DMS79 (cell line): ENCODE results near the gene FAS.
A peak's percentile ranks its signal among the peaks of the same experiment; 100 is the strongest.

Source experiments
- DNase-seq: peaks from one replicate; lab custom pipeline; 2025; lab: John Stamatoyannopoulos, UW

Gene FAS

GRCh38 chr10:88990384-88991160 lies at the start of gene FAS:
FAS (plus strand) TSS chr10:88990798; CDS start chr10:88990877, 79 bp downstream.
- peak; percentile 5 for DNase-seq

GRCh38 chr10:88941026-88941425 lies 49.6 kb upstream of the FAS start:
- DNase-seq, result no peak

GRCh38 chr10:88943778-88944177 lies 46.8 kb upstream of the FAS start:
- DNase-seq, result no peak

GRCh38 chr10:88944813-88945212 lies 45.8 kb upstream of the FAS start:
- DNase-seq, result no peak

- DNase-seq, result no peak
Measured at GRCh38 chr10:88946200-88946599, 44.4 kb upstream of the FAS start.

- no peak for DNase-seq
Measured at GRCh38 chr10:88946965-88947590, 43.5 kb upstream of the FAS start.

- no peak for DNase-seq
Measured at GRCh38 chr10:88949051-88949450, 41.5 kb upstream of the FAS start.

GRCh38 chr10:88949912-88950837 lies 40.4 kb upstream of the FAS start:
- DNase-seq, result no peak

GRCh38 chr10:88952647-88953111 lies 37.9 kb upstream of the FAS start, which contains the start of gene ACTA2:
ACTA2 (minus strand) TSS chr10:88952773; CDS start chr10:88948930, 3,843 bp downstream.
- DNase-seq, result no peak

GRCh38 chr10:88953662-88954061 lies 36.9 kb upstream of the FAS start:
- no peak for DNase-seq

- DNase-seq, result no peak
Measured at GRCh38 chr10:88954458-88955083, 36.0 kb upstream of the FAS start.

- DNase-seq, result no peak
Measured at GRCh38 chr10:88957381-88957780, 33.2 kb upstream of the FAS start.

GRCh38 chr10:88958721-88959120 lies 31.9 kb upstream of the FAS start:
- no peak for DNase-seq

GRCh38 chr10:88960802-88961201 lies 29.8 kb upstream of the FAS start:
- no peak for DNase-seq

- no peak for DNase-seq
Measured at GRCh38 chr10:88961266-88961665, 29.3 kb upstream of the FAS start.

- DNase-seq, result no peak
Measured at GRCh38 chr10:88962336-88962735, 28.3 kb upstream of the FAS start.

- no peak for DNase-seq
Measured at GRCh38 chr10:88963318-88963717, 27.3 kb upstream of the FAS start.

- no peak for DNase-seq
Measured at GRCh38 chr10:88964360-88964759, 26.2 kb upstream of the FAS start.

GRCh38 chr10:88964869-88965415 lies 25.7 kb upstream of the FAS start:
- no peak for DNase-seq

GRCh38 chr10:88966797-88967196 lies 23.8 kb upstream of the FAS start:
- DNase-seq, result no peak

- no peak for DNase-seq
Measured at GRCh38 chr10:88968391-88968790, 22.2 kb upstream of the FAS start.
